Inferior parietal cortex (tissue), 1 donor: Measurements from ENCODE around the gene CASZ1.

Source experiments
- DNase-seq: peaks from one replicate; pipeline ENCODE4 v3.0.0-alpha.2; 2016; ENCODE audit errors: extremely low spot score

The CASZ1 gene

GRCh38 chr1:10796029-10796944, at the start of gene CASZ1:
Gene CASZ1 (minus strand): TSS chr1:10796646. CDS start chr1:10693889, 102,757 bp downstream.
- peak; percentile 66 for DNase-seq

- no peak for DNase-seq
Measured at GRCh38 chr1:10843697-10844096, 47.3 kb upstream of the CASZ1 start.

GRCh38 chr1:10841118-10841517, 44.7 kb upstream of the CASZ1 start:
- DNase-seq, result no peak

- no peak for DNase-seq
Measured at GRCh38 chr1:10839188-10839770, 42.8 kb upstream of the CASZ1 start.

- no peak for DNase-seq
Measured at GRCh38 chr1:10838541-10838940, 42.1 kb upstream of the CASZ1 start.

GRCh38 chr1:10836726-10837125, 40.3 kb upstream of the CASZ1 start:
- DNase-seq, result no peak

- DNase-seq, result no peak
Measured at GRCh38 chr1:10835822-10836421, 39.5 kb upstream of the CASZ1 start.

GRCh38 chr1:10835421-10835820, 39.0 kb upstream of the CASZ1 start:
- no peak for DNase-seq

GRCh38 chr1:10834770-10835412, 38.4 kb upstream of the CASZ1 start:
- DNase-seq, result no peak

- DNase-seq, result no peak
Measured at GRCh38 chr1:10833630-10834557, 37.4 kb upstream of the CASZ1 start.

- no peak for DNase-seq
Measured at GRCh38 chr1:10832703-10833102, 36.3 kb upstream of the CASZ1 start.

- no peak for DNase-seq
Measured at GRCh38 chr1:10830961-10831668, 34.7 kb upstream of the CASZ1 start.

GRCh38 chr1:10829965-10830515, 33.6 kb upstream of the CASZ1 start:
- no peak for DNase-seq

- DNase-seq, result no peak
Measured at GRCh38 chr1:10829067-10829818, 32.8 kb upstream of the CASZ1 start.

GRCh38 chr1:10827377-10828333, 31.2 kb upstream of the CASZ1 start:
- no peak for DNase-seq

GRCh38 chr1:10825592-10825991, 29.1 kb upstream of the CASZ1 start:
- DNase-seq, result no peak

- no peak for DNase-seq
Measured at GRCh38 chr1:10824821-10825540, 28.5 kb upstream of the CASZ1 start.

- DNase-seq, result no peak
Measured at GRCh38 chr1:10823000-10823401, 26.6 kb upstream of the CASZ1 start.
